GM23338 (cell line): ENCODE measurements around the gene IDI1. TPM values are rescaled to one million over a fixed set of nuclear protein-coding genes. Genes with fewer than 3 reads are reported as not detected.

Experiments
- ATAC-seq: fragments of 200-7000 bp; cut with Tn5 transposase; 3 replicates; pipeline ENCODE4 v1.9.1; 2020
- DNase-seq: peaks from one replicate; pipeline ENCODE4 v3.0.0-alpha.2; 2015; ENCODE audit warnings: low spot score
- H2AFZ ChIP-seq: fragments of 200-600 bp; sonication (generic); 2 replicates; pipeline ENCODE4 v1.8.0; 2016; ENCODE audit warnings: antibody characterized with exemption, mild to moderate bottlenecking, moderate library complexity
- H3F3A ChIP-seq: fragments of 200-600 bp; sonication (generic); replicated peaks from 2 replicates; pipeline ENCODE4 v1.8.0; 2017; ENCODE audit warnings: antibody characterized with exemption, mixed run types, low read depth
- H3K27ac ChIP-seq: fragments of 200-600 bp; sonication (generic); 2 replicates; pipeline ENCODE4 v1.6.1; 2016; ENCODE audit warnings: low read depth
- H3K27me3 ChIP-seq: fragments of 200-600 bp; sonication (generic); 2 replicates; pipeline ENCODE4 v1.8.0; 2016; ENCODE audit warnings: mild to moderate bottlenecking, mixed run types, moderate library complexity; ENCODE audit not compliant: insufficient read depth
- H3K36me3 ChIP-seq: fragments of 200-600 bp; sonication (generic); 2 replicates; pipeline ENCODE4 v1.8.0; 2016; ENCODE audit warnings: mild to moderate bottlenecking; ENCODE audit not compliant: insufficient read depth
- H3K4me1 ChIP-seq: fragments of 200-600 bp; sonication (generic); 2 replicates; pipeline ENCODE4 v1.8.0; 2016; ENCODE audit warnings: mild to moderate bottlenecking, moderate library complexity; ENCODE audit not compliant: insufficient read depth
- H3K4me2 ChIP-seq: fragments of 200-600 bp; sonication (generic); 2 replicates; pipeline ENCODE4 v1.7.1; 2017; ENCODE audit warnings: mixed run types
- H3K4me3 ChIP-seq: fragments of 200-600 bp; sonication (generic); 2 replicates; pipeline ENCODE4 v1.6.1; 2016; ENCODE audit warnings: mixed run types
- H3K79me2 ChIP-seq: fragments of 200-600 bp; sonication (generic); replicated peaks from 2 replicates; pipeline ENCODE4 v1.8.0; 2017; ENCODE audit warnings: mild to moderate bottlenecking; ENCODE audit not compliant: insufficient read depth
- H3K9me2 ChIP-seq: fragments of 200-600 bp; sonication (generic); 2 replicates; pipeline ENCODE4 v1.8.0; 2017; ENCODE audit not compliant: insufficient read depth
- H4K20me1 ChIP-seq: fragments of 200-600 bp; sonication (generic); replicated peaks from 2 replicates; pipeline ENCODE4 v1.8.0; 2017; ENCODE audit warnings: mild to moderate bottlenecking; ENCODE audit not compliant: insufficient read depth
- H3K27ac Mint-ChIP-seq: 2 replicates; pipeline ENCODE4 v1.8.0; 2020; ENCODE audit warnings: inconsistent platforms, mild to moderate bottlenecking, moderate library complexity, mixed read lengths
- H3K27me3 Mint-ChIP-seq: 3 replicates; pipeline ENCODE4 v1.8.0; 2022; ENCODE audit warnings: low read depth, mild to moderate bottlenecking, moderate library complexity, mixed read lengths, inconsistent platforms; ENCODE audit not compliant: insufficient read depth, poor library complexity
- H3K36me3 Mint-ChIP-seq: 3 replicates; pipeline ENCODE4 v1.8.0; 2021; ENCODE audit warnings: low read depth, mild to moderate bottlenecking, inconsistent platforms, moderate library complexity, mixed read lengths
- H3K4me1 Mint-ChIP-seq: 3 replicates; pipeline ENCODE4 v1.8.0; 2020; ENCODE audit warnings: mild to moderate bottlenecking, inconsistent platforms, mixed read lengths
- H3K4me3 Mint-ChIP-seq: 3 replicates; pipeline ENCODE4 v1.8.0; 2021; ENCODE audit warnings: moderate library complexity, mild to moderate bottlenecking, inconsistent platforms, mixed read lengths
- H3K9me3 Mint-ChIP-seq: 3 replicates; pipeline ENCODE4 v1.8.0; 2020; ENCODE audit warnings: moderate library complexity, mild to moderate bottlenecking, inconsistent platforms, mixed read lengths
- ETS1 ChIP-seq: IDR thresholded peaks from 2 replicates; pipeline ENCODE4 v1.6.1; 2016; ENCODE audit warnings: antibody characterized with exemption
- EZH2 ChIP-seq: fragments of 200-600 bp; sonication (generic); IDR thresholded peaks from one replicate; pipeline ENCODE4 v1.8.0; 2017; ENCODE audit warnings: antibody characterized with exemption, mild to moderate bottlenecking, low read depth; ENCODE audit not compliant: unreplicated experiment
- NANOG ChIP-seq: IDR thresholded peaks from 2 replicates; pipeline ENCODE4 v1.6.1; 2016; ENCODE audit warnings: antibody characterized with exemption, borderline replicate concordance
- STAT1 ChIP-seq: IDR thresholded peaks from one replicate; pipeline ENCODE4 v1.6.1; 2016; ENCODE audit warnings: antibody characterized with exemption; ENCODE audit not compliant: unreplicated experiment
- ZNF114 ChIP-seq: fragments of 250-450 bp; sonication (Bioruptor Pico); IDR thresholded peaks from 2 replicates; pipeline ENCODE4 v1.5.0; 2020; ENCODE audit warnings: mild to moderate bottlenecking, moderate library complexity
- ZNF462 ChIP-seq: fragments of 250-450 bp; sonication (Bioruptor Pico); IDR thresholded peaks from 2 replicates; pipeline ENCODE4 v1.5.0; 2020; ENCODE audit warnings: mild to moderate bottlenecking, moderate library complexity
- polyA plus RNA-seq: library from polyadenylated mRNA; unstranded; fragments of >200 nt; fragmentation: Nextera tagmentation; extraction: Ambion mirVana; gene quantifications from 2 replicates; pipeline ENCODE4 v1.2.1, GENCODE V29; 2016
- total RNA-seq: library from RNA; depleted of rRNA; stranded (reverse); fragments of >200 nt; shearing (Covaris generic); gene quantifications from 2 replicates; pipeline ENCODE4 v1.2.3, GENCODE V29; 2014

Gene IDI1
- total and polyA plus RNA-seq, 2 experiments from 2014 or later, result 119 to 154 TPM

- peaks cover 14% of the 10 kb centered on the region for H4K20me1 ChIP-seq
- no peak for ATAC-seq
- Mint-ChIP-seq H3K4me1 (peaks cover 5% of the 10 kb centered on the region; the same call in 1 of the 3 replicates), H3K36me3 (peaks cover 93% of the 10 kb centered on the region), H3K9me3 (no peaks in the 10 kb centered on the region), H3K27me3 (peaks cover 11% of the 10 kb centered on the region), H3K4me3 (no peak overlapping the region), H3K27ac (no peak overlapping the region)
- peaks cover 61% of the 10 kb centered on the region for H3K36me3 ChIP-seq
- peaks cover 8% of the 10 kb centered on the region; the same call in 1 of the 2 replicates for H3F3A ChIP-seq
- no peak for DNase-seq
- H3K4me2 ChIP-seq, result no peak overlapping the region
- H3K27me3 ChIP-seq, result no peaks in the 10 kb centered on the region
- no peak for TF ChIP-seq ZNF462 (CRISPR knock-in tag)
- TF ChIP-seq ZNF114, result no peak
- no peak for TF ChIP-seq ETS1
- no peak for TF ChIP-seq EZH2
- no peak for TF ChIP-seq NANOG
- no peak for TF ChIP-seq STAT1
- no peak overlapping the region for H3K27ac ChIP-seq
- H3K9me2 ChIP-seq, result no peaks in the 10 kb centered on the region
- H3K79me2 ChIP-seq, result peaks cover 4% of the 10 kb centered on the region
- no peak overlapping the region for H3K4me3 ChIP-seq
- no peak overlapping the region for H2AFZ ChIP-seq
- H3K4me1 ChIP-seq, result no peaks in the 10 kb centered on the region
Measured at GRCh38 chr10:1015688-1016087, 33.2 kb downstream of the IDI1 start.
